Mesenchymal stem cell (in vitro differentiated cells and primary cell): ENCODE data around the gene CYYR1.
A peak's percentile ranks its signal among the peaks of the same experiment; 100 is the strongest.

Source experiments
- DNase-seq: peaks from one replicate; pipeline ENCODE4 v3.0.0-alpha.2; 2013
- H2AFZ ChIP-seq: one replicate; pipeline ENCODE4 v1.6.1; 2013; ENCODE audit warnings: low read depth, mild to moderate bottlenecking, control low read depth, inconsistent platforms, low read length, moderate library complexity
- H2AK5ac ChIP-seq: 2 replicates; pipeline ENCODE4 v1.6.1; 2013; ENCODE audit warnings: low read length, moderate library complexity, mild to moderate bottlenecking, inconsistent platforms; ENCODE audit not compliant: severe bottlenecking
- H2BK120ac ChIP-seq: one replicate; pipeline ENCODE4 v1.6.1; 2013; ENCODE audit warnings: low read depth, mild to moderate bottlenecking, inconsistent platforms, low read length, moderate library complexity
- H2BK12ac ChIP-seq, 2 experiments: one replicate each; pipeline ENCODE4 v1.6.1; 2013; ENCODE audit warnings: inconsistent platforms in 2 of 2, low read length in 2 of 2, mild to moderate bottlenecking in 2 of 2, moderate library complexity in 2 of 2, control low read depth in 1 of 2
- H2BK15ac ChIP-seq: one replicate; pipeline ENCODE4 v1.6.1; 2013; ENCODE audit warnings: mild to moderate bottlenecking, low read depth, inconsistent platforms; ENCODE audit not compliant: poor library complexity, severe bottlenecking
- H2BK5ac ChIP-seq: 2 replicates; pipeline ENCODE4 v1.6.1; 2013; ENCODE audit warnings: low read depth, mild to moderate bottlenecking, low read length, control low read depth, inconsistent platforms; ENCODE audit not compliant: poor library complexity, severe bottlenecking
- H3K14ac ChIP-seq, 2 experiments: one replicate each; pipeline ENCODE4 v1.6.1; 2013; ENCODE audit warnings: inconsistent platforms in 2 of 2, low read length in 2 of 2, control low read depth in 1 of 2, mild to moderate bottlenecking in 1 of 2, moderate library complexity in 1 of 2
- H3K18ac ChIP-seq, 2 experiments: one replicate each; pipeline ENCODE4 v1.6.1; 2013; ENCODE audit warnings: inconsistent platforms in 2 of 2, low read length in 2 of 2, control low read depth in 1 of 2, low read depth in 1 of 2, mild to moderate bottlenecking in 1 of 2
- H3K23ac ChIP-seq, 2 experiments: one replicate each; pipeline ENCODE4 v1.6.1; 2013; ENCODE audit warnings: inconsistent platforms in 2 of 2, low read length in 2 of 2, mild to moderate bottlenecking in 2 of 2, moderate library complexity in 2 of 2, control low read depth in 1 of 2
- H3K27ac ChIP-seq: 2 replicates; pipeline ENCODE4 v1.5.1; 2013; ENCODE audit warnings: mild to moderate bottlenecking, moderate library complexity, low read length, control low read depth, inconsistent platforms; ENCODE audit not compliant: poor library complexity, severe bottlenecking
- H3K27me3 ChIP-seq, 2 experiments: 2 replicates each; pipeline versions ENCODE4 v1.6.1 to v1.7.0; 2013; ENCODE audit warnings: low read length in 2 of 2, mild to moderate bottlenecking in 2 of 2, moderate library complexity in 2 of 2, control low read depth in 1 of 2, inconsistent platforms in 1 of 2; ENCODE audit not compliant: control insufficient read depth in 1 of 2, insufficient read depth in 1 of 2
- H3K36me3 ChIP-seq, 2 experiments: 2 replicates each; pipeline versions ENCODE4 v1.6.1 to v1.7.0; 2013; ENCODE audit warnings: low read length in 2 of 2, control low read depth in 1 of 2, inconsistent platforms in 1 of 2, low read depth in 1 of 2, mild to moderate bottlenecking in 1 of 2; ENCODE audit not compliant: insufficient read depth in 2 of 2, control insufficient read depth in 1 of 2
- H3K4ac ChIP-seq, 2 experiments: one replicate each; pipeline ENCODE4 v1.6.1; 2013; ENCODE audit warnings: inconsistent platforms in 2 of 2, low read length in 2 of 2, mild to moderate bottlenecking in 2 of 2, moderate library complexity in 2 of 2, control low read depth in 1 of 2, low read depth in 1 of 2
- H3K4me1 ChIP-seq: 2 replicates; pipeline ENCODE4 v1.6.1; 2013; ENCODE audit warnings: low read depth, low read length, control low read depth; ENCODE audit not compliant: control insufficient read depth, insufficient read depth
- H3K4me2 ChIP-seq: 2 replicates; pipeline ENCODE4 v1.6.1; 2013; ENCODE audit warnings: low read length, mild to moderate bottlenecking, inconsistent platforms; ENCODE audit not compliant: poor library complexity, severe bottlenecking
- H3K4me3 ChIP-seq, 2 experiments: 2 replicates each; pipeline versions ENCODE4 v1.5.1 to v1.7.0; 2013; ENCODE audit warnings: low read length in 2 of 2, mild to moderate bottlenecking in 2 of 2, control low read depth in 1 of 2, low read depth in 1 of 2; ENCODE audit not compliant: insufficient read depth in 1 of 2
- H3K79me1 ChIP-seq: replicated peaks from 2 replicates; pipeline ENCODE4 v1.6.1; 2013; ENCODE audit warnings: mild to moderate bottlenecking, control low read depth, low read length, inconsistent platforms; ENCODE audit not compliant: poor library complexity, severe bottlenecking
- H3K9ac ChIP-seq: 2 replicates; pipeline ENCODE4 v1.7.0; 2013; ENCODE audit warnings: mild to moderate bottlenecking, low read length, moderate library complexity
- H3K9me3 ChIP-seq: 2 replicates; pipeline ENCODE4 v1.7.0; 2013; ENCODE audit warnings: mild to moderate bottlenecking, low read length; ENCODE audit not compliant: control insufficient read depth
- H4K8ac ChIP-seq: one replicate; pipeline ENCODE4 v1.6.1; 2013; ENCODE audit warnings: inconsistent platforms, mild to moderate bottlenecking, low read length, moderate library complexity
- H4K91ac ChIP-seq: one replicate; pipeline ENCODE4 v1.6.1; 2013; ENCODE audit warnings: mild to moderate bottlenecking, low read length, inconsistent platforms
- WGBS: methylation state at CpG from one replicate; pipeline ENCODE4 v1.1.7; 2013; ENCODE audit warnings: mixed read lengths; 5-methylcytosine and 5-hydroxymethylcytosine counted together

Gene CYYR1

DNA sequence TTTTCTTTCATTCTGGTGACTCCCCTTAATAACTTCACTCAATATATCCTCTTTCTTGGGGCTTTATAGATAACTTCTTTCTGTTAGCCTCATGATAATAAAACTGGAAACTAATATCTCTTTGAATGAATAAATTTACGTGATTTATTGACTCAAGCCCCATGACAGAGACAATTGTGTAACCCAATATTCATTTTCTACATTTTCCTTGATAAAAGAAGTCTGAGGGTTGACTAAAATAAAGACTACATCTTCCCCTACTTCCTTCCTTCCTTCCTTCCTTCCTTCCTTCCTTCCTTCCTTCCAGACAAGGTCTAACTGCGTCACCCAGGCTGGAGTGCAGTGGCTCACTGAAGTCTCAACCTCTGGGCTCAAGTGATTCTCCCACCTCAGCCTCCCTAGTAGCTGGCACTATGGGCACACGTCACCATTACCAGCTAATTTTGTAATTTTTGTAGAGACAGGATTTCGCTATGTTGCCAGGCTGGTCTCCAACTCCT is 85.1 kb downstream of the CYYR1 start:
- Histone ChIP-seq H3K14ac (no peak overlapping the region), H2BK15ac (no peak overlapping the region), H3K9me3 (no peaks in the 10 kb centered on the region), H3K23ac (no peak overlapping the region), H4K8ac (no peak overlapping the region), H3K4ac (no peak overlapping the region), H3K4me1 (no peaks in the 10 kb centered on the region), H3K36me3 (no peaks in the 10 kb centered on the region), H4K91ac (no peak overlapping the region), H3K4me3 (no peak overlapping the region), H3K79me1 (no peaks in the 10 kb centered on the region), H3K18ac (no peak overlapping the region), H2AK5ac (no peak overlapping the region), H3K27ac (no peak overlapping the region), H2BK120ac (no peak overlapping the region), H3K27me3 (no peaks in the 10 kb centered on the region), H3K4me2 (no peak overlapping the region), H2BK5ac (no peak overlapping the region), H3K9ac (no peak overlapping the region), H2BK12ac (no peak overlapping the region), H2AFZ (no peak overlapping the region)
- DNase-seq = no peak
- 86% methylated on average over 4 of the region's 4 CpGs for WGBS

- Histone ChIP-seq H3K9me3 (no peaks in the 10 kb centered on the region), H2BK5ac (no peak overlapping the region), H2AK5ac (no peak overlapping the region), H4K8ac (no peak overlapping the region), H2BK15ac (no peak overlapping the region), H3K27me3 (no peaks in the 10 kb centered on the region), H3K4me3 (no peak overlapping the region), H3K27ac (no peak overlapping the region), H3K4ac (no peak overlapping the region), H2BK12ac (no peak overlapping the region), H3K36me3 (no peaks in the 10 kb centered on the region), H3K4me1 (no peaks in the 10 kb centered on the region), H3K9ac (no peak overlapping the region), H3K18ac (no peak overlapping the region), H2BK120ac (no peak overlapping the region), H4K91ac (no peak overlapping the region), H2AFZ (no peak overlapping the region), H3K14ac (no peak overlapping the region), H3K4me2 (no peak overlapping the region), H3K23ac (no peak overlapping the region), H3K79me1 (no peaks in the 10 kb centered on the region)
- 95% methylated on average over 1 of the region's 2 CpGs for WGBS
- no peak for DNase-seq
Measured at GRCh38 chr21:26473471-26473870, 99.6 kb downstream of the CYYR1 start.

DNA sequence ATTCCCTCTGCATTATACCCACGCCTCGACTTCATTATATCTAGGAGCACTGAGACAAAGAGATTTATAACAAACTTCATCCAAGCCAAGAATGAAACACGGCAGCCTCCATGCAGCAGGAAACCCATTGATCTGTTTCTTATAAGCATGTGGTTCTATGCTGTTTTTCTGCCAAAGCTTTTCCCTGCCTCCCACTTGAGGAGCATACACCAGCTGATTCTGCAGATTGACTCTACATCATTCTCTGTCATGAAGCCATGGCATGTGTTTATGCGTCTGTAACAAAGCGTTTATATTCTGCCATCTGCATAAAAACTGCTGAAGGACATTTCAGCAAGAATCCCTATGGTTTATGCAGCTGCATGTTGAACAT is 102.0 kb downstream of the CYYR1 start:
- Histone ChIP-seq H3K27ac (no peak overlapping the region), H3K4me1 (no peaks in the 10 kb centered on the region), H4K91ac (no peak overlapping the region), H3K4me2 (no peak overlapping the region), H3K18ac (no peak overlapping the region), H3K4ac (no peak overlapping the region), H3K79me1 (no peaks in the 10 kb centered on the region), H3K23ac (no peak overlapping the region), H2AK5ac (no peak overlapping the region), H2BK5ac (no peak overlapping the region), H3K27me3 (no peaks in the 10 kb centered on the region), H3K36me3 (no peaks in the 10 kb centered on the region), H2BK120ac (no peak overlapping the region), H3K4me3 (peak overlapping the region in 1 of 2 experiments; percentile 32), H2BK12ac (no peak overlapping the region), H2AFZ (no peak overlapping the region), H4K8ac (no peak overlapping the region), H2BK15ac (no peak overlapping the region), H3K14ac (no peak overlapping the region), H3K9ac (peak overlapping the region; percentile 46), H3K9me3 (no peaks in the 10 kb centered on the region)
- no peak for DNase-seq
- WGBS = 87% methylated on average over 5 of the region's 5 CpGs

GRCh38 chr21:26470351-26471098 is 102.6 kb downstream of the CYYR1 start:
- WGBS = 91% methylated on average over 6 of the region's 8 CpGs
- no peak overlapping the region for H2BK15ac ChIP-seq
- H4K8ac ChIP-seq = no peak overlapping the region
- no peak overlapping the region for H2BK12ac ChIP-seq
- H3K4me3 ChIP-seq = peak overlapping the region in 1 of 2 experiments; percentile 32
- no peak overlapping the region for H4K91ac ChIP-seq
- no peaks in the 10 kb centered on the region for H3K27me3 ChIP-seq
- no peaks in the 10 kb centered on the region for H3K36me3 ChIP-seq
- no peak overlapping the region for H3K23ac ChIP-seq
- H3K79me1 ChIP-seq = no peaks in the 10 kb centered on the region
- H3K27ac ChIP-seq = no peak overlapping the region
- no peak overlapping the region for H3K14ac ChIP-seq
- DNase-seq = no peak
- H3K4me1 ChIP-seq = no peaks in the 10 kb centered on the region
- H2AK5ac ChIP-seq = no peak overlapping the region
- no peak overlapping the region for H2AFZ ChIP-seq
- H2BK120ac ChIP-seq = no peak overlapping the region
- no peak overlapping the region for H3K4me2 ChIP-seq
- H2BK5ac ChIP-seq = no peak overlapping the region
- no peak overlapping the region for H3K4ac ChIP-seq
- H3K18ac ChIP-seq = no peak overlapping the region
- H3K9ac ChIP-seq = peak overlapping the region; percentile 46
- no peaks in the 10 kb centered on the region for H3K9me3 ChIP-seq
